HepG2 (cell line): Measurements from ENCODE around the gene C20orf204. TPM values are rescaled to one million over a fixed set of nuclear protein-coding genes. Genes with fewer than 3 reads are reported as not detected.

Experiments
- ARID2 ChIP-seq: sonication (generic); formaldehyde crosslinking; IDR thresholded peaks from 2 replicates; pipeline ENCODE4 v1.8.1; 2022; ENCODE audit warnings: mild to moderate bottlenecking, missing genetic modification reagents, borderline replicate concordance
- ARNT ChIP-seq: fragments of 450-650 bp; IDR thresholded peaks from 2 replicates; pipeline ENCODE4 v1.6.1; 2017
- ATF1 ChIP-seq: IDR thresholded peaks from 2 replicates; pipeline ENCODE4 v1.6.1; 2016; ENCODE audit warnings: mild to moderate bottlenecking, control low read depth
- CEBPG ChIP-seq: IDR thresholded peaks from 2 replicates; pipeline ENCODE4 v1.6.1; 2016
- DMAP1 ChIP-seq: IDR thresholded peaks from 2 replicates; pipeline ENCODE4 v1.6.1; 2016
- ELF1 ChIP-seq: sonication (generic); formaldehyde crosslinking; IDR thresholded peaks from 2 replicates; pipeline ENCODE4 v1.4.0; 2020; ENCODE audit warnings: missing genetic modification reagents
- FLYWCH1 ChIP-seq: sonication (generic); formaldehyde crosslinking; IDR thresholded peaks from 2 replicates; pipeline ENCODE4 v1.8.1; 2023; ENCODE audit warnings: mild to moderate bottlenecking, missing genetic modification reagents
- FOXC1 ChIP-seq: sonication (generic); formaldehyde crosslinking; IDR thresholded peaks from 2 replicates; pipeline ENCODE4 v1.8.0; 2022; ENCODE audit warnings: mild to moderate bottlenecking, missing genetic modification reagents, borderline replicate concordance
- GABPB1 ChIP-seq: IDR thresholded peaks from 2 replicates; pipeline ENCODE4 v1.6.1; 2016; ENCODE audit warnings: mild to moderate bottlenecking, missing genetic modification reagents, moderate library complexity, missing compliant biosample characterization
- HNRNPK ChIP-seq: fragments of 200-400 bp; formaldehyde crosslinking; IDR thresholded peaks from 2 replicates; pipeline ENCODE4 v1.6.1; 2018; ENCODE audit warnings: low read length, low read depth, moderate library complexity, mild to moderate bottlenecking; ENCODE audit not compliant: poor library complexity, severe bottlenecking
- IKZF4 ChIP-seq: sonication (generic); formaldehyde crosslinking; IDR thresholded peaks from 2 replicates; pipeline ENCODE4 v1.5.1; 2020; ENCODE audit warnings: borderline replicate concordance, mild to moderate bottlenecking, low read depth, missing genetic modification reagents; ENCODE audit errors: not compliant biosample characterization
- KLF11 ChIP-seq: IDR thresholded peaks from 2 replicates; pipeline ENCODE4 v1.6.1; 2016; ENCODE audit warnings: missing compliant biosample characterization
- KLF12 ChIP-seq: sonication (generic); formaldehyde crosslinking; IDR thresholded peaks from 2 replicates; pipeline ENCODE4 v1.4.0; 2020; ENCODE audit warnings: missing genetic modification reagents, borderline replicate concordance
- STAG1 ChIP-seq: sonication (generic); formaldehyde crosslinking; IDR thresholded peaks from 2 replicates; pipeline ENCODE4 v1.4.0; 2020; ENCODE audit warnings: missing genetic modification reagents
- WIZ ChIP-seq: sonication (generic); formaldehyde crosslinking; IDR thresholded peaks from 2 replicates; pipeline ENCODE4 v1.5.1; 2020; ENCODE audit warnings: mild to moderate bottlenecking, missing genetic modification reagents
- ZBTB20 ChIP-seq: sonication (generic); formaldehyde crosslinking; IDR thresholded peaks from 2 replicates; pipeline ENCODE4 v1.8.1; 2023; ENCODE audit warnings: missing genetic modification reagents, low read depth, mild to moderate bottlenecking, borderline replicate concordance
- ZBTB7B ChIP-seq: sonication (generic); formaldehyde crosslinking; IDR thresholded peaks from 2 replicates; pipeline ENCODE4 v1.4.0; 2020; ENCODE audit warnings: missing genetic modification reagents
- ZNF180 ChIP-seq: sonication (generic); formaldehyde crosslinking; IDR thresholded peaks from 2 replicates; pipeline ENCODE4 v1.4.0; 2020; ENCODE audit warnings: low read depth, missing genetic modification reagents, borderline replicate concordance
- ZNF337 ChIP-seq: sonication (generic); formaldehyde crosslinking; IDR thresholded peaks from 2 replicates; pipeline ENCODE4 v1.5.1; 2020; ENCODE audit warnings: missing genetic modification reagents, low read depth, mild to moderate bottlenecking, borderline replicate concordance
- ZNF33A ChIP-seq: sonication (generic); formaldehyde crosslinking; IDR thresholded peaks from 2 replicates; pipeline ENCODE4 v1.5.1; 2020; ENCODE audit warnings: missing genetic modification reagents, mild to moderate bottlenecking, moderate library complexity, borderline replicate concordance
- ZNF367 ChIP-seq: sonication (generic); formaldehyde crosslinking; IDR thresholded peaks from 2 replicates; pipeline ENCODE4 v1.4.0; 2020; ENCODE audit warnings: missing genetic modification reagents, borderline replicate concordance
- ZNF773 ChIP-seq: sonication (generic); formaldehyde crosslinking; IDR thresholded peaks from 2 replicates; pipeline ENCODE4 v1.4.0; 2020; ENCODE audit warnings: missing genetic modification reagents, borderline replicate concordance
- ZNF777 ChIP-seq: sonication (generic); formaldehyde crosslinking; IDR thresholded peaks from 2 replicates; pipeline ENCODE4 v1.4.0; 2020; ENCODE audit warnings: missing genetic modification reagents
- ZNF83 ChIP-seq: sonication (generic); formaldehyde crosslinking; IDR thresholded peaks from 2 replicates; pipeline ENCODE4 v1.4.0; 2020; ENCODE audit warnings: missing genetic modification reagents, mild to moderate bottlenecking, borderline replicate concordance
- ZSCAN20 ChIP-seq: sonication (generic); formaldehyde crosslinking; IDR thresholded peaks from 2 replicates; pipeline ENCODE4 v1.4.0; 2020; ENCODE audit warnings: missing genetic modification reagents, mild to moderate bottlenecking, borderline replicate concordance
- ZZZ3 ChIP-seq: sonication (generic); formaldehyde crosslinking; IDR thresholded peaks from 2 replicates; pipeline ENCODE4 v1.4.0; 2020; ENCODE audit warnings: missing genetic modification reagents, mild to moderate bottlenecking, borderline replicate concordance
- polyA plus RNA-seq, 8 experiments: library from polyadenylated mRNA; depleted of rRNA in 3 of 8; stranded (reverse) in 7 of 8; unstranded in 1 of 8; fragments of >200 nt; fragmentation: Illumina TruSeq in 4 of 8; extraction: Trizol in 4 of 8; gene quantifications; 2 replicates each; pipeline versions ENCODE4 v1.2.1 to v1.2.3, GENCODE V29; 2011 to 2016; ENCODE audit warnings: low read depth in 4 of 8, missing spikeins in 1 of 8, mixed read lengths in 1 of 8; ENCODE audit not compliant: insufficient read depth in 1 of 8
- total RNA-seq, 5 experiments: library from RNA; depleted of rRNA; stranded (reverse); fragments of >200 nt; fragmentation: Illumina TruSeq; extraction: Trizol; gene quantifications; 2 replicates each; pipeline ENCODE4 v1.2.3, GENCODE V29; 2016; ENCODE audit warnings: low read depth in 1 of 5
- TF ChIP-seq, protein P1 (sequence below): sonication (generic); formaldehyde crosslinking; IDR thresholded peaks from 2 replicates; pipeline ENCODE4 v1.5.1; 2020; ENCODE audit warnings: missing genetic modification reagents, mild to moderate bottlenecking, borderline replicate concordance
- TF ChIP-seq, protein P2 (sequence below): sonication (generic); formaldehyde crosslinking; IDR thresholded peaks from 2 replicates; pipeline ENCODE4 v1.8.1; 2023; ENCODE audit warnings: missing genetic modification reagents, mild to moderate bottlenecking, borderline replicate concordance
- TF ChIP-seq, protein P3 (sequence below): sonication (generic); formaldehyde crosslinking; IDR thresholded peaks from 2 replicates; pipeline ENCODE4 v1.4.0; 2020; ENCODE audit warnings: mild to moderate bottlenecking, missing genetic modification reagents

The C20orf204 gene
- total and polyA plus RNA-seq, 2 of the 13 experiments (the other 11 are each of a cell fraction or from before 2014, with no cell fraction given): 22.1 to 80.0 TPM

DNA sequence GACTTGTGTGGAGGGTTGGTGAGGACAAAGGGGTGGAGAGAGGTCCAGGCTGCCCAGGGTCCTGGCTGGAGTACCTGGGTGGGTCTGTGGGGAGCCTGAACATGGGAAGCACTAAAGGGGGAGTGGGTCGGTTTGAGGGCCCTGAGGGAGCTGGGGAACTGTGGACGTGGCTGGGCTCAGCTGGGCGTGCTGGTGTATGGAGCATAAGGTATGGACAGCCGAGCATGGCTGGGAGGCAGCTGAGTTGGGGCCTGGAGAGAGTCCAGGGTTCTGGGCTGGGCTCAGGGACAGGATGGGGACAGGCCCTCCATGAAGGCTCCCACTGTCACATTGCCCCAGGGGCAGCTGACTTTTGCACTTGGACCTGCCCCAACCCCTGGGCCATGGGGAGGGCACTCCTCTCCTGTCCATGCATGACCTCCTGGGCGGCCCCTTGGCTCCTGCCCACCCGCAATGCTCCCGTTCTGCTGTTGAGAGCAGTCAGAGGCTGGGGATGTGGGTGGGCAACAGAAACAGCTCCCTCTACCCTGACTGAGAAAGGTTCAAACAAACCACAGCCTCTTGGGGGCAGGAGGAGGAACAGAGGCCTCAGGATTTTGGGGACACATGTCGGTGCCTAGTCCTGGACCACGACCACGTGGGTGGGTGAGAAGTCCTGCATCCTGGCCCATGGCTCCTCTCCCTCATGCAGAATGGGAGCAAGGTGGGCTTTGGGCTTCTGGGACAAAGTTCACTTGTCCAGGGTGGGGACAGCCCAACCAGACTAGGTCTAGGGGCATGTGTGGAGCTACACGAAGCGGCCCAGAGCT is 4.5 kb downstream of the C20orf204 start (continued):
- TF ChIP-seq ELF1 (CRISPR knock-in tag) (no peak; the same call in 1 of the 2 replicates), GABPB1 (no peak), ZNF33A (no peak), ZNF180 (CRISPR knock-in tag) (no peak; the same call in 1 of the 2 replicates), ARID2 (CRISPR knock-in tag) (no peak), KLF11 (CRISPR knock-in tag) (no peak; the same call in 1 of the 2 replicates), ZNF777 (CRISPR knock-in tag) (no peak; the same call in 1 of the 2 replicates), ARNT (no peak), DMAP1 (CRISPR knock-in tag) (no peak), KLF12 (CRISPR knock-in tag) (no peak), FLYWCH1 (peak; percentile 72; the same call in 1 of the 2 replicates), FOXC1 (no peak; the same call in 1 of the 2 replicates), ZNF773 (CRISPR knock-in tag) (no peak), ZSCAN20 (no peak), ZNF367 (0 out of 2 replicates have a peak, but pooled peaks have one; percentile 19), HNRNPK (no peak), CEBPG (CRISPR knock-in tag) (0 out of 2 replicates have a peak, but pooled peaks have one; percentile 2), WIZ (CRISPR knock-in tag) (no peak), ZNF83 (CRISPR knock-in tag) (no peak), ZBTB7B (CRISPR knock-in tag) (peak; percentile 81), IKZF4 (peak; percentile 21), ZBTB20 (CRISPR knock-in tag) (no peak; the same call in 1 of the 2 replicates), ZZZ3 (CRISPR knock-in tag) (no peak), ZNF337 (CRISPR knock-in tag) (no peak), ATF1 (no peak), STAG1 (CRISPR knock-in tag) (no peak)
- TF ChIP-seq, protein P1, sequence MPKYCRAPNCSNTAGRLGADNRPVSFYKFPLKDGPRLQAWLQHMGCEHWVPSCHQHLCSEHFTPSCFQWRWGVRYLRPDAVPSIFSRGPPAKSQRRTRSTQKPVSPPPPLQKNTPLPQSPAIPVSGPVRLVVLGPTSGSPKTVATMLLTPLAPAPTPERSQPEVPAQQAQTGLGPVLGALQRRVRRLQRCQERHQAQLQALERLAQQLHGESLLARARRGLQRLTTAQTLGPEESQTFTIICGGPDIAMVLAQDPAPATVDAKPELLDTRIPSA: no peak
- TF ChIP-seq, protein P2, sequence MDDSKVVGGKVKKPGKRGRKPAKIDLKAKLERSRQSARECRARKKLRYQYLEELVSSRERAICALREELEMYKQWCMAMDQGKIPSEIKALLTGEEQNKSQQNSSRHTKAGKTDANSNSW: no peak
- TF ChIP-seq, protein P3, sequence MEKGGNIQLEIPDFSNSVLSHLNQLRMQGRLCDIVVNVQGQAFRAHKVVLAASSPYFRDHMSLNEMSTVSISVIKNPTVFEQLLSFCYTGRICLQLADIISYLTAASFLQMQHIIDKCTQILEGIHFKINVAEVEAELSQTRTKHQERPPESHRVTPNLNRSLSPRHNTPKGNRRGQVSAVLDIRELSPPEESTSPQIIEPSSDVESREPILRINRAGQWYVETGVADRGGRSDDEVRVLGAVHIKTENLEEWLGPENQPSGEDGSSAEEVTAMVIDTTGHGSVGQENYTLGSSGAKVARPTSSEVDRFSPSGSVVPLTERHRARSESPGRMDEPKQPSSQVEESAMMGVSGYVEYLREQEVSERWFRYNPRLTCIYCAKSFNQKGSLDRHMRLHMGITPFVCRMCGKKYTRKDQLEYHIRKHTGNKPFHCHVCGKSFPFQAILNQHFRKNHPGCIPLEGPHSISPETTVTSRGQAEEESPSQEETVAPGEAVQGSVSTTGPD (CRISPR knock-in tag): no peak
